Cardiac muscle cell (in vitro differentiated cells and primary cell): ENCODE measurements around the gene ZNF334. TPM values are rescaled to one million over a fixed set of nuclear protein-coding genes. Genes with fewer than 3 reads are reported as not detected.

ENCODE experiments used
- DNase-seq, 2 donors: peaks; one replicate each; pipeline versions ENCODE4 v3.0.0 to v3.0.0-alpha.2; 2010 to 2017; ENCODE audit warnings: low read depth in 1 of 2, low spot score in 1 of 2
- H3K27ac ChIP-seq: fragments of 200-600 bp; sonication (generic); 2 replicates; pipeline ENCODE4 v1.5.1; 2016
- H3K27me3 ChIP-seq: fragments of 200-600 bp; sonication (generic); 2 replicates; pipeline ENCODE4 v1.6.0; 2016; ENCODE audit warnings: control low read depth
- H3K36me3 ChIP-seq: fragments of 200-600 bp; sonication (generic); 2 replicates; pipeline ENCODE4 v1.5.1; 2016; ENCODE audit warnings: control low read depth
- H3K4me1 ChIP-seq: fragments of 200-600 bp; sonication (generic); 2 replicates; pipeline ENCODE4 v1.8.1; 2017; ENCODE audit warnings: low read depth, mild to moderate bottlenecking, mixed run types
- H3K4me3 ChIP-seq: fragments of 200-600 bp; sonication (generic); 2 replicates; pipeline ENCODE4 v1.5.1; 2016; ENCODE audit warnings: mild to moderate bottlenecking
- H3K9me3 ChIP-seq: fragments of 200-600 bp; sonication (generic); 2 replicates; pipeline ENCODE4 v1.5.1; 2017; ENCODE audit warnings: low read depth, mild to moderate bottlenecking, control low read depth
- polyA plus RNA-seq: library from polyadenylated mRNA; unstranded; fragments of >200 nt; fragmentation: Nextera tagmentation; extraction: Ambion mirVana; gene quantifications from 2 replicates; pipeline ENCODE4 v1.2.1, GENCODE V29; 2016
- total RNA-seq: library from RNA; depleted of rRNA; stranded (reverse); fragments of >200 nt; gene quantifications from 2 replicates; pipeline ENCODE4 v1.2.3, GENCODE V29; 2016
- TF ChIP-seq, protein P1 (sequence below): IDR thresholded peaks from 2 replicates; pipeline ENCODE4 v1.5.1; 2012; ENCODE audit warnings: low read depth, mild to moderate bottlenecking, low read length

The ZNF334 gene
- total RNA-seq (9.4 and 13.4 TPM in 2 replicates), polyA plus RNA-seq (10.9 and 12.6 TPM in 2 replicates)

GRCh38 chr20:46512943-46513844 lies at the start of gene ZNF334:
TSS of gene ZNF334 (minus strand) at chr20:46513559. CDS start at chr20:46512102, 1,457 bp downstream.
- TF ChIP-seq, protein P1, sequence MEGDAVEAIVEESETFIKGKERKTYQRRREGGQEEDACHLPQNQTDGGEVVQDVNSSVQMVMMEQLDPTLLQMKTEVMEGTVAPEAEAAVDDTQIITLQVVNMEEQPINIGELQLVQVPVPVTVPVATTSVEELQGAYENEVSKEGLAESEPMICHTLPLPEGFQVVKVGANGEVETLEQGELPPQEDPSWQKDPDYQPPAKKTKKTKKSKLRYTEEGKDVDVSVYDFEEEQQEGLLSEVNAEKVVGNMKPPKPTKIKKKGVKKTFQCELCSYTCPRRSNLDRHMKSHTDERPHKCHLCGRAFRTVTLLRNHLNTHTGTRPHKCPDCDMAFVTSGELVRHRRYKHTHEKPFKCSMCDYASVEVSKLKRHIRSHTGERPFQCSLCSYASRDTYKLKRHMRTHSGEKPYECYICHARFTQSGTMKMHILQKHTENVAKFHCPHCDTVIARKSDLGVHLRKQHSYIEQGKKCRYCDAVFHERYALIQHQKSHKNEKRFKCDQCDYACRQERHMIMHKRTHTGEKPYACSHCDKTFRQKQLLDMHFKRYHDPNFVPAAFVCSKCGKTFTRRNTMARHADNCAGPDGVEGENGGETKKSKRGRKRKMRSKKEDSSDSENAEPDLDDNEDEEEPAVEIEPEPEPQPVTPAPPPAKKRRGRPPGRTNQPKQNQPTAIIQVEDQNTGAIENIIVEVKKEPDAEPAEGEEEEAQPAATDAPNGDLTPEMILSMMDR, result no peak
- Histone ChIP-seq H3K4me1 (peaks cover 5% of the 10 kb centered on the region), H3K27ac (peak within 1 kb of the TSS; percentile 66), H3K27me3 (peaks cover 17% of the 10 kb centered on the region), H3K4me3 (peak within 1 kb of the TSS; percentile 59), H3K36me3 (no peaks in the 10 kb centered on the region), H3K9me3 (no peaks in the 10 kb centered on the region)
- peak; percentile 71 to 92 for DNase-seq

GRCh38 chr20:46562373-46563169 lies 49.2 kb upstream of the ZNF334 start:
- TF ChIP-seq, protein P1, result peak; percentile 95
- Histone ChIP-seq H3K4me3 (no peak overlapping the region), H3K9me3 (no peaks in the 10 kb centered on the region), H3K4me1 (no peaks in the 10 kb centered on the region), H3K27me3 (no peaks in the 10 kb centered on the region), H3K27ac (peak overlapping the region; percentile 71), H3K36me3 (no peaks in the 10 kb centered on the region)
- peak; percentile 76 to 83 for DNase-seq

DNA sequence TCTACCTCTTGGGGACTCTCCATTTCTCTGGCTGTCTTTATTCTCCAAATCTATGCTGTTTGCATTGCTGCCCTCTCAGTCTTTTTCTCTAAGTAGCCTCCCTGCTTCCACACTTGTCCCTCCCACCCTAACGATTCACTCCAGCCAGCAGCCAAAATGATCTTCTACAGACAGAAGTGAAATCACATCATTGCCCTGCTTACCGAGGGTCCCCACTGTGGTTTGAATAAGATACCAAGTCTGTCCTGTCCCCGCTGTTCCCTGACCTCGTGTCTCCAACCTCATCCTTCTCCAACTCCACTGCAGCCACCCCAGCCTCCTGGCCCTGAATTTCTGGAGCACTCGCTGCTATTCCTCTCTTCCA lies 48.6 kb upstream of the ZNF334 start:
- DNase-seq, result no peak
- TF ChIP-seq, protein P1, result no peak
- Histone ChIP-seq H3K27me3 (no peaks in the 10 kb centered on the region), H3K4me3 (no peak overlapping the region), H3K36me3 (no peaks in the 10 kb centered on the region), H3K4me1 (no peaks in the 10 kb centered on the region), H3K9me3 (no peaks in the 10 kb centered on the region), H3K27ac (peak overlapping the region; percentile 3)

- H3K9me3 ChIP-seq, result no peaks in the 10 kb centered on the region
- H3K36me3 ChIP-seq, result no peaks in the 10 kb centered on the region
- H3K27me3 ChIP-seq, result no peaks in the 10 kb centered on the region
- DNase-seq, result peak in 1 of 2 donors; percentile 19
- TF ChIP-seq, protein P1, result no peak
- H3K4me1 ChIP-seq, result no peaks in the 10 kb centered on the region
- H3K27ac ChIP-seq, result no peak overlapping the region
- no peak overlapping the region for H3K4me3 ChIP-seq
These were observed 46.5 kb upstream of the ZNF334 start for GRCh38 chr20:46559685-46560440.

- TF ChIP-seq, protein P1, result no peak
These were observed 45.6 kb upstream of the ZNF334 start for GRCh38 chr20:46559001-46559400.

More at GRCh38 chr20:46559001-46559400, 45.6 kb upstream of the ZNF334 start:
- Histone ChIP-seq H3K27me3 (no peaks in the 10 kb centered on the region), H3K27ac (no peak overlapping the region), H3K4me1 (no peaks in the 10 kb centered on the region), H3K4me3 (no peak overlapping the region), H3K36me3 (no peaks in the 10 kb centered on the region), H3K9me3 (no peaks in the 10 kb centered on the region)
- DNase-seq, result no peak
